Transverse colon (tissue), 3 donors: ENCODE data around the gene DDB1.

ENCODE experiments used
- CTCF ChIP-seq, 5 experiments: fragments of 200-600 bp in 3 of 5; fragments of 450-650 bp in 2 of 5; sonication (generic) in 3 of 5; IDR thresholded peaks; 1 replicate in 2 of 5; 2 replicates in 3 of 5; pipeline ENCODE4 v1.5.1; 2016 to 2017; ENCODE audit warnings: antibody characterized with exemption in 5 of 5, inconsistent platforms in 3 of 5, mild to moderate bottlenecking in 2 of 5, moderate library complexity in 1 of 5
- POLR2A ChIP-seq: fragments of 450-650 bp; IDR thresholded peaks from one replicate; pipeline ENCODE4 v1.6.1; 2016; ENCODE audit warnings: antibody characterized with exemption, mild to moderate bottlenecking, moderate library complexity

GRCh38 chr11:61297746-61298145, 35.2 kb downstream of the DDB1 start:
- TF ChIP-seq POLR2A (no peak), CTCF (IDR thresholded peaks at IDR 0.05) (no peak)
